Activated CD4-positive, CD25-positive, alpha-beta regulatory T cell treated with anti-CD3 and anti-CD28 coated beads, Interleukin-2, amount 50 U/mL, for 16 hours (primary cell): Measurements from ENCODE around the gene VAMP2.
A peak's percentile ranks its signal among the peaks of the same experiment; 100 is the strongest.

ENCODE experiments used
- DNase-seq: peaks from one replicate; pipeline ENCODE4 v3.0.0-alpha.2; 2020; ENCODE audit warnings: low read depth, low spot score

VAMP2 gene

DNA sequence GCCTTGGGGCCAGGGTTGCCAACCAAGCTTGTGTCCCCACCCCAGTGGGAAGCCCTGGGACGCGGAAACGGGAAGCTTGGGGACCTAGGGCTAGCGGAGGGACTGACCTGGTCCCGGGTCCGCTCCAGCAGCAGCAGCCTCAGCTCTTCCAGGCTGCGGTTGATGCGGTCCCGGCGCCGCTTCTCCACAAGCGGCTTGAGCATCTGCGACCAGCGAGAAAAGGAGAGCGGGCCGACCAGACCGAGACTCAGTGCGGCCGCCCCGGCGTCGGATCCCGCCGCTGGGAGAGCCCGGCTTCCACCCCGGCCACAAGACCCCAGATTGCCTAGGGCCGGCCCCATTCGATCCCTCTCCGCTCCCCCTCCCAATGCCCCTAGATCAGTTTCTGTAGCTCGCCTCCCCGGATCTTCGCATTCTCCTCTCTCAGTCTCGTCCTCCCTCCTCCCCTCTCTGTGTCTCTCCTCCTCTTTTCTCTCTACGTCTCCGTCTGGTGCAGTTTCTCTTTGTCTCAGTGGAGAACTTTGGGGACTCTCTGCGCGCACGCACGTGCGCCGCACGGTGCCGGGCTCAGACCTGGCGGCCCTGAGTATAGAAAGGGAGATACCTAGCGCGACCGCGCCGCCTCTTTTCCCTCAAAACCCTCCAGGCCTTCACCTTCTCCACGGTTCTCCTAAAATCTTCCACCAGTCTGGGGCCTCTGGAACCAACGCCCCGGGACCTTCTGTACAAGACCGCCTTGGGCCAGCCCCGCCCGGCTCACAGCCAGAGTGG, 39.6 kb downstream of the VAMP2 start:
- DNase-seq: no peak

DNA sequence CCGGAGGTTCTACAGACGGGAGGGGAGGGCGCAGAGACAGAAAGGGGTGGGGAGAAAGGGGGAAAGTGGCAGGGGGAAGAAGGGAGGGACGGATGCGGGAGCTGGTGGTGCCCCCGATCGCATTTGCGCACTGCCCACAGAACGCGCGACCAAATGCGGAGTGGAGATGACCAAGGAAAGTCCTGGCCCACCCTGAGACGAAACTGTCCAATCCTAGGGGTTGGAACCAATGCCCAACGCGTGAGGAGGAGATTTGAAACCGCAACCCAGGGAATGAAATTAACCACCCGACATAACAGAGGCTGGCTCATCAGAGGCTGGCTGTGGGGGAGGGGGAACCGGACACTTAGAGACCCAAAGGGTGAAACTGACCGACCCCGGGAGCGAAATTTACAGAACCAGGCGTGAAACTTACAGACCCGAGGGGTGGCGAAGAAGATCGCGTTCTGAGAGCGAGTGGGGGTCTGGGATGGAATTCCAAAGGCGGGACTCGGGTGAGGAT, 40.3 kb downstream of the VAMP2 start:
- DNase-seq: no peak

DNA sequence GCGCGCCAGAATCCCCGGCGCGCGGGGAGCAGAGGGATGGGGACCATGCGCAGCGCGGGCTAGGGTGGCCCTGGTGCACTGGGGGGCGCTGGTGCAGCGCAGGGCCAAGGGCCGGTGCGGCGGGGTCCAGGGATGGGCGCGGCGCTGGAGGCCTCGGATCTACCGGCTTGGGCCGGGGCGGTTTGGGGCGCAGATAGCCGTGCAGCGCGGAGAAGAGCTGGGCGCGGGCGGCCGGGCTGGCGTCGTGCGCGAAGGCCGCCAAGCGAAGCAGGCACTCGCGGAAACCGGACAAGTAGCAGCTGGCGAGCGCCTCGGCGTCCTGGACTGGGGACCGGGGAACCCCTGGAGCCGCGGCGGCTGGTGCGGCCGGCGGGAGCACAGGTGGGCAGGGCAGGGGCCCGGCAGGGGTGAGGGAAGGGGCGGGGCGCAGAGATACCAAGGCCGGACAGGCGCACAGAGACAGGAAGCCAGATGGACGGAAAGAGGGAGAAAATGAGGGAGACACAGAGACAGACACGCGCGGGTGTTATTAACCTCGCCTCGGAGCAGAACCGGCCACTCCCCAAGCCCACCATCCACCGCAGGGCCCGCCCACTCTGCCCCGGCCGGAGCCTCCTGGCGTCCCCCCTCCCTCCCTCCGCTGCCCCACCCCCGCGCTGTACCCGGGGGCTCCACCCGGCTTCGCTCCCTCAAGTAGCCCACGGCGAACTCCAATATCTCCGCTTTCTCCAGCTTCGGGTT, 40.9 kb downstream of the VAMP2 start:
- DNase-seq: no peak

DNA sequence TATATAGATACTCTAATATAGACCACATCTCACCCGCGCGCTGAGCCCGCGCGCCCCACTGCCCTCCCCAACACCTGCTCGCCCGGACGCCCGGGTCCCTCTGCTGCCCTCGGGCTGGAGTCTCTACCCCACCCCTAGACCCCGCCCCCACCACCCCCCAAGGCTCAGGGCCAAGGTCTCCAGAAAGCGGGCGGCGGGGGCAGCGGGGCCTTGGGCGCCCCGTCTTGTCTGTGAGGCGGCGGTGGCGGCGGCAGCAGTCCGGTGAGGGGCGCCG, 41.4 kb downstream of the VAMP2 start:
- DNase-seq: no peak

DNA sequence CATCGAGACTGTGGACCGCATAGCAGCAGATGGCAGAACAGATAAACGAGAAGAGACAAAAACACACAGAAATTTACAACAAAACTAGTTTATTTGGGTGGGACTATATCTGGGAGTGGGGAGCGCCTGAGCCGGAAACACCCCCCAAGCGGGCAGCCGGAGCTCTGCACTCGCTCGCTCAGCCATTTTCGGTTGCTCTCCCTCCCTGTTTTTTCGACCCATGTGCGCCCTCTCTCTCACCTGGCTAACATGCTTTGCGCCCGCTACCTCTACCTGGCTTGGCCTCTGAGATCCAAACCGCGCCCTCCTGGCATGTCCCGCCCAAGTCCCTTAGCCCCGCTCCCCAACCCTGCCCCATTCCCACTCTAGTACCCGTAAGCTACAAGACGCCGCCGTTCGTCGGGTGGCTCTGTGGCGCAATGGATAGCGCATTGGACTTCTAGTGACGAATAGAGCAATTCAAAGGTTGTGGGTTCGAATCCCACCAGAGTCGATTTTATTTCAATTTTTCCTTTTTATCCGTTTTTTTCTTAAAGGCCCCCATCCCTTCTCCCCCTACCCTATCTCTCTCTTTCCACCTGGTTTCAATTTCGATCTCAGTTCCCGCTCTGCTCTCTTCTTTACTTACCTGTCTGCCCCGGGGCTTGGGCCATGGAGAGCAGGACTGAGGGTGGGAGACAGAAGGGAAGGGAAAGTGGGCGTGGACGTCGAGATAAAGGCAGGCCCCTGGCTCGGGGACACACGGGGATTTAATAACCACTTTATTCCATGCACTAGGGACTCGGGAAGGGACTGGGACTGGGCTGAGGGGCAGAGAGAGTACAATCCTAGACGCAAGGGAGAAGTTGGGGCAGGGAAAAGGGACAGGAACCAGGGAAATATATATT, 42.0 kb downstream of the VAMP2 start:
- DNase-seq: peak; percentile 53

DNA sequence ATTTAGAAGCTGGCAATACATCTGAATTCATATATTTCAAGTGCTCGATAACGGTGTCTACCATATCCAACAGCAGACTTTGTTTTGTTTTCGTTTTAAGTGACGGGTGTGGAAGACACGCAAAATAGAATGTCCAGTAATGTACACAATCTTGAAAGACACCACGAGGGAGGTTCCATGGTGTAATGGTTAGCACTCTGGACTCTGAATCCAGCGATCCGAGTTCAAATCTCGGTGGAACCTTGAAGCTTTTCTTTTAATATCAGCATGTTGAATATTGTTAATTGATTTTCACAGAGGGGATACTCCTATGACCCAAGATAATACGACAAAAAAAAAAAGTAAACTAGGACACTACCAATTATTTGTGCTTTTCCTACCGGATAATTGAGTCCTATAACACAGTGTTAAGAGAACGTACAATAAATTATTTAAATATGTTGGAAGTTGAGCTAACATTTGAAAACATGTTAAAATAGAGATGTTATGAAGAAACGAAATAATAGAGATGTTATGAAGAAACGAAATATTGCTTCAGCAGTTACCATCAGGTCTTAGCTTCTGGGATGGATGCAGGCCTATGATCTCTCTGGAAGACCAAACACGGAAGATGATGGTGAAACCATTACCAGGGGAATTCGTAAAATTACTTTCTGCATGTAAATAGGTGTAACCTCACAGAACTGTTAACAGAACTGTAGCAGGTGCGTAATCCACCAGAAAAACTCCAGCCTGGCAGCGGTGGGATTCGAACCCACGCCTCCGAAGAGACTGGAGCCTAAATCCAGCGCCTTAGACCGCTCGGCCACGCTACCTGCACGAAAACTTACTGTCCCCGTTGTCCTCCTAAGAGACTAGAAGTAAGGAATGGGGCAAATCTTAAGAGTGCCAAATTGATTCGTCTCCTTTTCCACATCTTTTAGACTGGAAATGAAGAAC, 42.9 kb downstream of the VAMP2 start:
- DNase-seq: peak; percentile 71

DNA sequence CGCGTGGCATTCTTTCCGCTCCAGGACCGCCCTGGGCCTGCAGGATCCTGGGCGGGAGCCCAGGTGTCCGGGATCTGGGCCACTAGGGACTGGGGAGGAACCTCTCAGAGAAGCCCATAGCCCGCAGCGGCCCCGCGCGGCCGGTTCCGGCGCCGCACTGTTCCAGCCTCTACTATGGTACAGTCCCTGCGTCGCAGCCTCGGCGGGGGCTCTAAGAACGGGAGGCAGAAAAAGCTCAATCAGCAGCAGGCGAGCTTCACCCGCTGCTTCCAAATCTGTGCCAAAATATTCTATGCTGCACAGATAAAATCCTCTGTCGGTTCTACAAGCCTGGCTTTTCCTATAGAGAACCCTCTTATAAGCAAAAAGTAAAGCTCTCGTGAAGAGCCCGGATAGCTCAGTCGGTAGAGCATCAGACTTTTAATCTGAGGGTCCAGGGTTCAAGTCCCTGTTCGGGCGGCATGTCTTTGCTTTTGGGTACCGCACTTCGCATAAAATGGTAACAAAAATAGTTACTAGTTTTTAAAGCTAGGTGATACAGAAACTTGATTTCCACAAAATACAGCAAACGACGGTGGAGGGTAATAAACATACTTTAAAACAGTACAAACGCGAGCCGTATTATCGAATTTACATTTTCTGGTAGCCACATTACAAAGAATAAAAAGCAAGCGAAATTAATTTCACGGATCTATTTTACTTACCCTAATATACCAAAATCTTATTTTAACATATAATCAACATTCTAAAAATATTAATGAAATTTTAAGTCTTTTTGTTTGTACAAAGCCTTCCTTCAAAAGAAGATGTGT, 43.8 kb downstream of the VAMP2 start:
- DNase-seq: peak; percentile 64

DNA sequence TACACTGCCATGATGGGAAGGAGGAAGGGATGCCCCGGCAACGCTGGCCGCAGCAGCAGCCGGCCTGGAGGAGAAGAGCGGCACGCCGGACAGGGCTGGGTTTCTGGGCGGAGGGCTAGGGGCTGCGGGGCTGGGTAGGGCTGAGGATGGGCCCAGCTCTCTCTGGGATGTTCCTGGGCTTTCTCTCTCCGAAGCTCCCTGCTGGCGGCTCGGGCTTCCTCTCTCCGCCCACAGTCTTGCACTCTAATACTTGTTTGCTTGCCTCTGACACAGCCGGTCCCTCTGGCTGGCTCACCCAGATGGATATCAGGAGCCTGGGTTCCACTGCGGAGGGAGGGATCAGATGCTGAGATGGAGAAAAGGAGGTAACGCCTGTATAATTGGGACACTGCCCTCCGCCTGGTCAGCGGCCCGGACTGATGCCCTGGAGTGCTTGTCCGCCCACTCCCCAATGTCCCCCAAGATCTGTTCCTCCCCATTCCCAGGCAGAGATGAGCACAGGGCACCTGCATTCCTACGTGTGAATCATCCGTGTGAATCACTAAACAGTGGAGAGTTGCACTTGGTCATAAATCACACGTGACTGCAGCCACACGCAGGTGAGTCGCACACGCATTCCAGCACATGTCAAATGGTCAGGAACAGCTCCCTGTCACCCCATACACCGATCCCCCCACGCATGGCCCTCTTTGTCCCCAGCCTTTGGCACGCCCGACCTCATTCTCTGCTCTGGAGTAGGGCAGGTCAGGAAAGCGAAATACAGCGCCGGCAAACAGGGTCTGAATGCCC, 44.6 kb downstream of the VAMP2 start, which contains the start of gene ALOXE3:
Gene ALOXE3, minus strand, starts transcription at position 535 of the 789 bp plus-strand sequence. Its CDS starts 524 bp downstream, at position 11.
- no peak for DNase-seq

DNA sequence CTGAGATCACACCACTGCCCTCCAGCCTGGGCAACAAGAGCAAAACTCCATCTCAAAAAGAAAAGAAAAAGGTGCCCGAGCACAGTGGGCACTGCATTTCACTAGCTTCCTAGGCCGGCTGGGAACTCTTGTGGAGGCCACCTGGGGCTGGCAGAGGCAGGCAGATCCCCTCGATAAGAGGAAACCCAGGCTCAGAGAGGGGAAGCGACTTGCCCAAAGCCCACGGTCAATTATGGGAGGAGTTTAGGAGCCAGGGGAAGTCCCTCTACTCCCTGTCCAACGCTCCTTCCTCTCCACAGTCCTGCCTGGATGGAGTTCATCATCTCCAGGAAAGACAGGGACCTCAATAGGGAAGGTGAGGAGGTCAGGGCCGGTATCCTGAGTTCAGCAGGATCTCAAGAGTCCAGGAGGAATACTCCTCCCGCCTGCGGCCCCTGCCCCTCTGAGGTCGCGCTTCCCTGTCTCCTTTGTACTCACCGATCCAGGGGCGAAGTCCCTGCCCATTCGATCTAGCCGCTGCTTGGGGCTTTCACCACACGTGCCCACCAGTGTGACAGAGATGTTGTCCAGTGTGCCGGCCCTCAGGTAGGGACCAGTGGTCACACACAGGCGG, 45.3 kb downstream of the VAMP2 start:
- DNase-seq: no peak

DNA sequence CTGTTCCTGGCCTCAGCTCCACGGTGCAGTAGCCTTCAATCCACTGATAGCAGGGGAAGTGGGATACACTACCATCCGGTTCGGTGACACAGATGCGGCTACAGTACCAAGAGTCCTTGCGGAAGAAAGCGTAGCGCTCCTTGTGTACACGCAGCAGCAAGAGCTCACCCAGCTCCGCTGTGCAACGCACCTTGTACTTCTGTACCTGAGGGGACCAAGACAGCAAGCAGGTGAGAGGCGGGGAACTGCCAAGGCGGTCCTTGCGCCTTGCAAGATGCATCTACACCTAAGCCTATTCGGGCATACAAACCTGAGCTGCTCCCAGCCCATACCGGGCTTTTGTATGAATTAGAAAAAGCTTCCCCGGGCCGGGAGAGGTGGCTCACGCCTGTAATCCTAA, 46.0 kb downstream of the VAMP2 start:
- no peak for DNase-seq

DNA sequence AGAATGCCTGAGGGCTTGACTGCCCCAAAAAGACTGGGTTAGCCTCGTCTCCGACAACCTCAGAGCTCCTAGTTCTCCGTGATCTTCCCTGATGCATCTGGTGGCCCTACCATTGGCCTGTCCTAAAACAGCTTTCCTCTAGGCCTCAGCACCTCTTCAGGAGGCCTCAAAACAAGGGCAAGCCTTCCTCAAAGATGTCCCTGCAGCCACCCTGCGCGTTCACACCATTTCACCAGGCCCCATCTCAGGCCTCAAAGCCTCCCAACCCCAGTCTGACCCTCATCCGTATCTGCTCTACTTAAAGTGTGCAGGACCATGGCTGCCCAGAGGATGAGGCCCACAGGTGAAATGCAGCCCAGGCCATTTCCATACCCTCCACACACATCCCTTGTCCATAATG, 51.8 kb downstream of the VAMP2 start:
- DNase-seq: no peak

DNA sequence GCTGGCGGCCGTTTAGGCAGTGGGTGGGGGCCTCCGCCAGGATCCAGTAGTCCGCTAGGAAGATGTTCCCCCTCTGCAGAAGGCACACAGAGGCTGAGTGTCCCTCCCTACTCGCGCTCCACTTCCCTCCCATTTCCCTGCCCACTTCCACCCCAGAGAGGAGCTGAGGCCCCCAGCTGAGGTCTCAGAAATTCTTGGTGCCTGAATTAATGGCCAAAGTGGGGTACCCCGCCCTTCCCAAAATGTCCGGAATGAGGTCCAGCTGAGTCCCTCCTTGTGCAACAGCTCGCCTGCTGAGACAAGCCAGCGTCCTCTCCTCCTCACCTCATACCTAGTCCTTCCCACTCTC, 52.3 kb downstream of the VAMP2 start:
- DNase-seq: no peak

DNA sequence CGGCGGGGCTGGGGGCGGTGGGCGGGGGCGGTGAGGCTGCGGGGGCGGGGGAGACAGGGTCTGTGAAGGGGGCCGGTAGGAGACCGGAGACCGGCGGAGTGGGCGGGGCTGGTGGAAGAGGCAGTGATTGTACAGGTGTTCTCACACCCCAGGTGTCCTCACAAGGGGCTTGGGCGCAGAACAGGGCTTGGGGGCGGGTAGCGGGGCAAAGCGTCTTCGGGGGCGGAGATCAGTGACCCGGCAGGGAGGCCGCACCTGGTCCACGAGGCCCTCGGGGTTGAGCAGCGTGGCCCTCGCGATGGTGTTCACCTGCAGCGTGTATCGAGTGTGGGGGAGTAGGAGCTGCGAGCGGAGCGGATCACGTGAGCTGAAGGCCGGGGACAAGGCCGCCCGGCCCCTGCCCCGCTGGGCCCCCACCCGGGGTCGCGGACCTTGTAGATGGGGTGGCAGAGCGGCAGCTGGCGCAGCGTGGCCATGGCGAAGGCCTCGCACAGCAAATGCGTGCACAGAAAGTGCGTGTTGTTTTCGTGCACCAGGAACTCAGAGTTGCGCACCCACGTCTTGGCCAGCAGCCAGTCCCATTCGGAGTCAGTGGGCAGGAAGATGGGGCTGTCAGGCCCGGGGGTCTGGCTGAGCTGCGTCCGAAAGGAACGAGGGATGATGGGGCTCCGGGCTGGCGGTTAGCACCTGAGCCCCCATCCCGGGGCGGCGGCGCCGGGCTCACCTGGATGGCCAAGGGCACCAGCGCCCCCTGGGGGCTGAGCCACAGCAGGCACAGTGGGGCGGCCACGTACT, 52.9 kb downstream of the VAMP2 start:
- DNase-seq: peak; percentile 72
